ENCODE results near the gene TMED6. TPM values are rescaled to one million over a fixed set of nuclear protein-coding genes. Genes with fewer than 3 reads are reported as not detected.

TMED6 gene
- total RNA-seq, 1 experiment from 2014 or later: 0.59 TPM

- POLR2A ChIA-PET (ENCODE audit: unreplicated experiment): interaction anchor here (0.5 kb wide), 1 partner anchor 450 kb away, joined by 7 read pairs; no protein-coding TSS in a partner anchor
- peak overlapping the region; percentile 98 for H3K4me2 ChIP-seq
These were observed 25.3 kb downstream of the TMED6 start for GRCh38 chr16:69326172-69326873.

GRCh38 chr16:69325784-69326171, 25.8 kb downstream of the TMED6 start:
- H3K9me3 ChIP-seq (ENCODE audit: insufficient read depth, low read depth): no peaks in the 10 kb centered on the region
- intact Hi-C loops (cut with micrococcal nuclease; ENCODE audit: unreplicated experiment): no loop called here
- TF ChIP-seq CTCF (conservative IDR thresholded peaks at IDR 0.05) (no peak), EZH2 (IDR thresholded peaks at IDR 0.05; ENCODE audit: low read depth) (no peak)
- peaks cover 75% of the 10 kb centered on the region for H3K79me2 ChIP-seq (ENCODE audit: low read depth)
- no peak overlapping the region for H3K27ac ChIP-seq
- no peak for DNase-seq
- H3K4me3 ChIP-seq: no peak overlapping the region
- H3F3A ChIP-seq (ENCODE audit: insufficient read depth, low read depth): peaks cover 28% of the 10 kb centered on the region; the same call in 1 of the 2 replicates
- peaks cover 75% of the 10 kb centered on the region for H4K20me1 ChIP-seq (ENCODE audit: insufficient read depth)
- H3K9me2 ChIP-seq (ENCODE audit: insufficient read depth): no peaks in the 10 kb centered on the region
- ChIA-PET CTCF (no interaction called here), POLR2A (ENCODE audit: unreplicated experiment) (no interaction called here)
- H3K4me1 ChIP-seq (replicated peaks; ENCODE audit: insufficient read depth): peaks cover 35% of the 10 kb centered on the region
- no TSS peak for BruUV-seq (replicated peaks)
- no peaks in the 10 kb centered on the region for H3K27me3 ChIP-seq (ENCODE audit: insufficient read depth, low read depth)
- H3K36me3 ChIP-seq (ENCODE audit: low read depth): peaks cover 22% of the 10 kb centered on the region
- no peak overlapping the region for H2AFZ ChIP-seq
- peak overlapping the region; percentile 98 for H3K4me2 ChIP-seq

More at GRCh38 chr16:69326172-69326873, 25.3 kb downstream of the TMED6 start:
- H4K20me1 ChIP-seq (ENCODE audit: insufficient read depth): peaks cover 75% of the 10 kb centered on the region
- H3K4me1 ChIP-seq (replicated peaks; ENCODE audit: insufficient read depth): peaks cover 41% of the 10 kb centered on the region
- TF ChIP-seq EZH2 (IDR thresholded peaks at IDR 0.05; ENCODE audit: low read depth): no peak
- TF ChIP-seq CTCF (conservative IDR thresholded peaks at IDR 0.05): no peak
- no peak for DNase-seq
- CTCF ChIA-PET: no interaction called here
- H3K4me3 ChIP-seq: no peak overlapping the region; the same call in 1 of the 2 replicates
- H3K79me2 ChIP-seq (ENCODE audit: low read depth): peaks cover 75% of the 10 kb centered on the region
- BruUV-seq (replicated peaks): no TSS peak
- H3F3A ChIP-seq (ENCODE audit: insufficient read depth, low read depth): peaks cover 29% of the 10 kb centered on the region; the same call in 1 of the 2 replicates
- no peaks in the 10 kb centered on the region for H3K9me2 ChIP-seq (ENCODE audit: insufficient read depth)
- no peak overlapping the region for H2AFZ ChIP-seq
- H3K27me3 ChIP-seq (ENCODE audit: insufficient read depth, low read depth): no peaks in the 10 kb centered on the region
- no peaks in the 10 kb centered on the region for H3K9me3 ChIP-seq (ENCODE audit: insufficient read depth, low read depth)
- intact Hi-C loops (cut with micrococcal nuclease; ENCODE audit: unreplicated experiment): no loop called here
- H3K27ac ChIP-seq: no peak overlapping the region
- peaks cover 22% of the 10 kb centered on the region for H3K36me3 ChIP-seq (ENCODE audit: low read depth)

- Histone ChIP-seq H3K4me2 (no peak overlapping the region), H3K9me3 (ENCODE audit: insufficient read depth, low read depth) (no peaks in the 10 kb centered on the region), H3K4me3 (no peak overlapping the region), H3K79me2 (ENCODE audit: low read depth) (peaks cover 72% of the 10 kb centered on the region), H3K9me2 (ENCODE audit: insufficient read depth) (no peaks in the 10 kb centered on the region), H3K27ac (no peak overlapping the region), H2AFZ (no peak overlapping the region), H3K4me1 (replicated peaks; ENCODE audit: insufficient read depth) (peaks cover 34% of the 10 kb centered on the region), H3F3A (ENCODE audit: insufficient read depth, low read depth) (peaks cover 26% of the 10 kb centered on the region; the same call in 1 of the 2 replicates), H3K36me3 (ENCODE audit: low read depth) (peaks cover 22% of the 10 kb centered on the region), H4K20me1 (ENCODE audit: insufficient read depth) (peaks cover 75% of the 10 kb centered on the region), H3K27me3 (ENCODE audit: insufficient read depth, low read depth) (no peaks in the 10 kb centered on the region)
- CTCF ChIA-PET: no interaction called here
- POLR2A ChIA-PET (ENCODE audit: unreplicated experiment): interaction anchor here (0.7 kb wide), 2 partner anchors 260 to 1240 kb away, joined by 4 read pairs; partner anchors contain the start of gene NFATC3
- DNase-seq: no peak
- BruUV-seq (replicated peaks): TSS peak; percentile 14
- TF ChIP-seq EZH2 (IDR thresholded peaks at IDR 0.05; ENCODE audit: low read depth): no peak
- TF ChIP-seq CTCF (conservative IDR thresholded peaks at IDR 0.05): no peak
- intact Hi-C loops (cut with micrococcal nuclease; ENCODE audit: unreplicated experiment): no loop called here
These were observed 26.9 kb downstream of the TMED6 start for GRCh38 chr16:69324585-69325253.

Data from PC-9 (cell line).